DOHH2 (cell line): Measurements from ENCODE around the gene CARD10.

Experiments
- H3F3A ChIP-seq: fragments of 200-600 bp; sonication (generic), shearing (Covaris generic); 2 replicates; pipeline ENCODE4 v1.6.0; 2016; ENCODE audit warnings: antibody characterized with exemption, mild to moderate bottlenecking; ENCODE audit not compliant: control insufficient read depth, insufficient read depth
- H3K27ac ChIP-seq: fragments of 200-600 bp; sonication (generic); 2 replicates; pipeline ENCODE4 v1.5.1; 2014; ENCODE audit warnings: low read depth, mild to moderate bottlenecking, low read length, moderate library complexity
- H3K27me3 ChIP-seq: fragments of 200-600 bp; sonication (generic); 2 replicates; pipeline ENCODE4 v1.6.1; 2014; ENCODE audit warnings: mild to moderate bottlenecking, low read length, mixed read lengths; ENCODE audit not compliant: control insufficient read depth
- H3K36me3 ChIP-seq: fragments of 200-600 bp; sonication (generic); 2 replicates; pipeline ENCODE4 v1.6.1; 2014; ENCODE audit warnings: mild to moderate bottlenecking, low read length, moderate library complexity, mixed read lengths; ENCODE audit not compliant: control insufficient read depth
- H3K4me1 ChIP-seq: fragments of 200-600 bp; sonication (generic); 2 replicates; pipeline ENCODE4 v1.6.1; 2014; ENCODE audit warnings: mild to moderate bottlenecking, low read length, mixed read lengths; ENCODE audit not compliant: control insufficient read depth
- H3K4me2 ChIP-seq: fragments of 200-600 bp; sonication (generic); 2 replicates; pipeline ENCODE4 v1.6.0; 2014; ENCODE audit warnings: mild to moderate bottlenecking, low read length, moderate library complexity
- H3K4me3 ChIP-seq: fragments of 200-600 bp; sonication (generic); 2 replicates; pipeline ENCODE4 v1.5.1; 2014; ENCODE audit warnings: mild to moderate bottlenecking, low read length, mixed read lengths
- H3K79me2 ChIP-seq: fragments of 200-600 bp; sonication (generic); 2 replicates; pipeline ENCODE4 v1.6.1; 2014; ENCODE audit warnings: mild to moderate bottlenecking, low read length, mixed read lengths; ENCODE audit not compliant: control insufficient read depth
- H3K9me2 ChIP-seq: fragments of 200-600 bp; sonication (generic); replicated peaks from 2 replicates; pipeline ENCODE4 v1.6.1; 2014; ENCODE audit warnings: mild to moderate bottlenecking, low read length, mixed read lengths; ENCODE audit not compliant: control insufficient read depth
- H3K9me3 ChIP-seq: fragments of 200-600 bp; sonication (generic); 2 replicates; pipeline ENCODE4 v1.6.1; 2014; ENCODE audit warnings: antibody characterized with exemption, low read length, mixed read lengths; ENCODE audit not compliant: control insufficient read depth, insufficient read depth
- H4K20me1 ChIP-seq: fragments of 200-600 bp; sonication (generic); 2 replicates; pipeline ENCODE4 v1.6.0; 2014; ENCODE audit warnings: low read depth, mild to moderate bottlenecking, antibody characterized with exemption, low read length, moderate library complexity; ENCODE audit not compliant: control insufficient read depth, insufficient read depth
- EZH2phosphoT487 ChIP-seq: fragments of 200-600 bp; sonication (generic); IDR thresholded peaks from 2 replicates; pipeline ENCODE4 v1.6.1; 2017; ENCODE audit warnings: borderline replicate concordance, mild to moderate bottlenecking, antibody characterized with exemption, low read length, moderate library complexity, mixed read lengths
- TF ChIP-seq, protein P1 (sequence below): fragments of 200-600 bp; sonication (generic); IDR thresholded peaks from one replicate; pipeline ENCODE4 v1.5.1; 2014; ENCODE audit warnings: antibody characterized with exemption, mild to moderate bottlenecking, low read depth, low read length; ENCODE audit not compliant: poor library complexity, severe bottlenecking

CARD10 gene

DNA sequence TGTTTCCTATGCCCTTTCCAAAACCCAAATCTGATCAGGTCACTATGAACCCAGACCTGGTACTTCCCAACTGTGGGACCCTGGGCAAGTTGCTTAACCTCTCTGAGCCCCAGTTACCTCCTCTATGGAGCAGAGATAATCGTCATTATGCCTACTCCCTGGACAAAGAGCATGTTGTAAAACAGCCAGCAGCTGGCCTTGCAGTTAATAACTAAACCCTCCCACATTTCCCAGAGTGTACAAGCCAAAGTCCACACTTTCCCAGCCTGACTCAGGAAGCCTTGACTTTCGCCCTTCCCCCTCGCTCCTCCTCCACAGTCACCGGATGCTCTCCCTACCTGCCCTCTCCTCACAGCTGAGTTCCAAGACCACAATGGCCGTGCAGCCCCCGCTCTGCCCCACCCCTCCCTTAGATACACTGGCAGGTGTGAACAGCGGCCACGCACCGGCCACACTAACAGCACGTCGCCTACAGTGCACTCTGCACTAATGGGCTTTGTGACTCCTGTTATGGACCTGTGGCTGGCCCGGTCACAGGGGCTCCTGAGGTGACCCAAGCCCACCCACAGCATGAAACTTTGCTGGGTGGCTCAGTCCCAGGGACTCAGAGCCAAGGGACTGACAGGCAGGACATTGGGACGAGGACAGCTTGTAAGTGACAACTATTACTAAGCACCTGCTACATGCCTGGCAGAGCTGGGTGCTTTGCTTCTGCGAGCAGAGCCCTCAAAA lies 17.4 kb downstream of the CARD10 start:
- Histone ChIP-seq H3K36me3 (no peaks in the 10 kb centered on the region), H3K79me2 (no peaks in the 10 kb centered on the region), H3K4me3 (no peak overlapping the region), H3K27me3 (peaks cover 10% of the 10 kb centered on the region; the same call in 1 of the 2 replicates), H3K9me3 (no peaks in the 10 kb centered on the region), H3K9me2 (no peaks in the 10 kb centered on the region), H3F3A (no peaks in the 10 kb centered on the region), H3K4me2 (no peak overlapping the region), H3K4me1 (peaks cover 22% of the 10 kb centered on the region), H4K20me1 (no peaks in the 10 kb centered on the region), H3K27ac (no peak overlapping the region)
- TF ChIP-seq, protein P1, sequence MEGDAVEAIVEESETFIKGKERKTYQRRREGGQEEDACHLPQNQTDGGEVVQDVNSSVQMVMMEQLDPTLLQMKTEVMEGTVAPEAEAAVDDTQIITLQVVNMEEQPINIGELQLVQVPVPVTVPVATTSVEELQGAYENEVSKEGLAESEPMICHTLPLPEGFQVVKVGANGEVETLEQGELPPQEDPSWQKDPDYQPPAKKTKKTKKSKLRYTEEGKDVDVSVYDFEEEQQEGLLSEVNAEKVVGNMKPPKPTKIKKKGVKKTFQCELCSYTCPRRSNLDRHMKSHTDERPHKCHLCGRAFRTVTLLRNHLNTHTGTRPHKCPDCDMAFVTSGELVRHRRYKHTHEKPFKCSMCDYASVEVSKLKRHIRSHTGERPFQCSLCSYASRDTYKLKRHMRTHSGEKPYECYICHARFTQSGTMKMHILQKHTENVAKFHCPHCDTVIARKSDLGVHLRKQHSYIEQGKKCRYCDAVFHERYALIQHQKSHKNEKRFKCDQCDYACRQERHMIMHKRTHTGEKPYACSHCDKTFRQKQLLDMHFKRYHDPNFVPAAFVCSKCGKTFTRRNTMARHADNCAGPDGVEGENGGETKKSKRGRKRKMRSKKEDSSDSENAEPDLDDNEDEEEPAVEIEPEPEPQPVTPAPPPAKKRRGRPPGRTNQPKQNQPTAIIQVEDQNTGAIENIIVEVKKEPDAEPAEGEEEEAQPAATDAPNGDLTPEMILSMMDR, result no peak
- no peak for TF ChIP-seq EZH2phosphoT487

DNA sequence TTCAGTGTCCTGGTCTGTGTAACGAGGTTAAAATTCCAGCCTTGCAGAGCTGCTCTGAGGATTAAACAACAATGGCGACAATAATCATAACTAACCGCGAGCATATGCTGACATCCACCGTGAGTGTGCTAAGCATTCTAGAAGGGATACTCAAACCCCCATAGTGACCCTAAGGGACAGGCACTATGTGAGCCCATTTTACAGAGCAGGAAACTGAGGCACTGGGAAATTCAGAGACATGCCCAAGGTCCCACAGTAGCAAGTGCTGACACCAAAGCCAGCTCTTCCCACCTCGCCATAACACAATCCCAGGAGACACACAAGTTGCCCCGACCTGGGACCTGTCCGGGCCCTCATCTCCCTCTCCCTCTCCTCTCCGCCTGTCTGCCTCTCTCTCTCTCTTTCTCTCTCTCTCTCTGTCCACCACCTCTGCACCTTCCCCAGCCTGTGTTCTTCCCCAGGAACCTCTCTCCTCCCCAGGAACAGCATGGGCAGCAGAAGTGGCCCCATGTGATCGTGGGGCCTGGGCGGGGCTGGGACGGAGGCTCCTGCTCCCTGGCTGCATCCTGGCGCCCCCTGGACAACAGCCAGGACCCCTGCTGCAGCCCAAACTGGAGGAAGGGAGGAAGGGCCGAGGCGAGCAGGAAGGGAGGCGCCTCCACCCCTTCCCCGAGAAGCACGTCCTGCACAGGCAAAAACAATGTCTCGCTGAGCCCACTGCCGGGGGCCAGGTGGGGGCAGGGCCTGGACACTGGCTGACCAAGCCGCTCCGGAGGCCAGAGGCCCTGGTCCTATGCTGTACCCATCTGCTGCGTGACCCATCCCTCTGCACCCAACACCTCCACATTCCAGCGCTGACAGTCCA lies 18.2 kb downstream of the CARD10 start:
- Histone ChIP-seq H3K79me2 (no peaks in the 10 kb centered on the region), H3K36me3 (no peaks in the 10 kb centered on the region), H3K4me2 (no peak overlapping the region), H3K9me3 (no peaks in the 10 kb centered on the region), H3K27me3 (peaks cover 10% of the 10 kb centered on the region; the same call in 1 of the 2 replicates), H4K20me1 (no peaks in the 10 kb centered on the region), H3F3A (no peaks in the 10 kb centered on the region), H3K9me2 (no peaks in the 10 kb centered on the region), H3K27ac (no peak overlapping the region), H3K4me3 (no peak overlapping the region), H3K4me1 (peaks cover 22% of the 10 kb centered on the region)
- TF ChIP-seq, protein P1, result no peak
- TF ChIP-seq EZH2phosphoT487, result no peak

DNA sequence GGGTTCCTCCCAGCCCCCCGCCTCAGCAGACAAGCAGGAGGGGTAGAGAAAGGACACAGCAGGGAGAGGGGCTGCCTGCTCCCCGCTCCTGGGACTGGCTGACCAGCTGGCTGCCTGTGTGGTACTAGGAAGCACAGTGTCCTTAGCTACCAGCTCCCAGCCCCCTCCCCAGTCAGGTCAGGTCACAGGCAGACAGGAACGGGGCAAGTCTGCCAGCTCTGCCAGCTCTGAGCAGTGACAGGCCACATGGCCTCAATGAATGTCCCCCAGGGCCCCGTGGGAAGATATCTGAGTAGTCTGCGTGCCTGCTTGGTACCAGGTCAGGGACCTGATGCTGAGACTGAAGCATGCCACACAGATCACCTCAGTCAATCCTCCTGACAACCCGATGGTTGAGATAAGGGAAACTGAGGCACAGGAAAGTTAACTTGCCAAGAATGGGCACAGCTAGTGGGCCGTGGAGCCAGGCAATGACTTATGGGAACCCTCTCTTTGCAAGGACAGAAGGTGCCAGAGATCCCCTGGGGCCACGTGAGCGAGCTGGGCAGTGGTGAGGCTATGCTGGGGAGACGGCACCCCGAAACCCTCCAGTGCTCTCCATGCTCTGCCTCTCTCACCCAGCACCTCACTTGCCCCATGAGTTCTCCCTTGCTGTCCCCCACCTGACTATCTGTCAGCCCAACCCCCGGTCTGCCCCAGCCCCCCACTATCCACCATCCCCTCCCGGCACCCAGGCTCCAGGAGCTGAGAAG lies 19.2 kb downstream of the CARD10 start:
- H3K4me3 ChIP-seq, result no peak overlapping the region
- TF ChIP-seq, protein P1, result no peak
- no peaks in the 10 kb centered on the region for H3F3A ChIP-seq
- H3K9me3 ChIP-seq, result no peaks in the 10 kb centered on the region
- H3K4me2 ChIP-seq, result no peak overlapping the region
- H4K20me1 ChIP-seq, result no peaks in the 10 kb centered on the region
- no peaks in the 10 kb centered on the region for H3K79me2 ChIP-seq
- H3K27me3 ChIP-seq, result peaks cover 10% of the 10 kb centered on the region; the same call in 1 of the 2 replicates
- H3K4me1 ChIP-seq, result peaks cover 22% of the 10 kb centered on the region
- H3K27ac ChIP-seq, result no peak overlapping the region
- no peaks in the 10 kb centered on the region for H3K9me2 ChIP-seq
- no peaks in the 10 kb centered on the region for H3K36me3 ChIP-seq
